ENCODE measurements around the gene CHD2. TPM values are rescaled to one million over a fixed set of nuclear protein-coding genes. Genes with fewer than 3 reads are reported as not detected.

The CHD2 gene
- polyA plus RNA-seq, 2 donors = 25.8 to 32.8 TPM

DNA sequence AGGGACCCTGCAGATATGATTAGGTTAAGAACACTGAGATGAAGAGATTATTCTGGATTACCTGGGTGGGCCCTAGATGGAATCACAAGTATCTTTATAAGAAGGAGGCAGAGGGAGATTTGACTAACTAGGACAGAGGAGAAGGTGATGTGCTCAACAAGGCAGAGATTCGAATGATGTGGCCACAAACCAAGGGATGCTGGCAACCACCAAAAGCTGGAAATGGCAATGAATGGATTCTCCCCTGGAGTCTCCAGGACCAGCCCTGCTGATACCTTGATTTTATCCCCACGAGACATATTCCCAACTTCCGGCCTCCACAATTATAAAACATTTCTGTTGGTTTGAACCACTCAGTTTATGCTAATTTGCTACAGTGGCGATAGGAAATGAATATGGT is 146.0 kb downstream of the CHD2 start:
- H3K27ac ChIP-seq (ENCODE audit: low read depth in 2 of 2, low read length in 1 of 2) = no peak overlapping the region
- WGBS, 2 donors = 94 to 97% methylated on average over 4 of the region's 4 CpGs
- H3K4me1 ChIP-seq (ENCODE audit: control insufficient read depth in 2 of 2, insufficient read depth in 2 of 2, low read length in 1 of 2) = peaks cover 9 to 33% of the 10 kb centered on the region in 2 donors
- no peaks in the 10 kb centered on the region for H3K27me3 ChIP-seq (ENCODE audit: control insufficient read depth in 1 of 2, insufficient read depth in 2 of 2, low read length in 2 of 2)
- H3K4me3 ChIP-seq (ENCODE audit: low read depth in 1 of 2, low read length in 2 of 2) = no peak overlapping the region
- peaks cover 0 to 2% of the 10 kb centered on the region in 2 donors for H3K9me3 ChIP-seq (ENCODE audit: control insufficient read depth in 2 of 2, insufficient read depth in 1 of 2, low read depth in 1 of 2, low read length in 1 of 2)
- peaks cover 10 to 56% of the 10 kb centered on the region in 2 donors for H3K36me3 ChIP-seq (ENCODE audit: control insufficient read depth in 2 of 2, insufficient read depth in 2 of 2, low read length in 1 of 2)

DNA sequence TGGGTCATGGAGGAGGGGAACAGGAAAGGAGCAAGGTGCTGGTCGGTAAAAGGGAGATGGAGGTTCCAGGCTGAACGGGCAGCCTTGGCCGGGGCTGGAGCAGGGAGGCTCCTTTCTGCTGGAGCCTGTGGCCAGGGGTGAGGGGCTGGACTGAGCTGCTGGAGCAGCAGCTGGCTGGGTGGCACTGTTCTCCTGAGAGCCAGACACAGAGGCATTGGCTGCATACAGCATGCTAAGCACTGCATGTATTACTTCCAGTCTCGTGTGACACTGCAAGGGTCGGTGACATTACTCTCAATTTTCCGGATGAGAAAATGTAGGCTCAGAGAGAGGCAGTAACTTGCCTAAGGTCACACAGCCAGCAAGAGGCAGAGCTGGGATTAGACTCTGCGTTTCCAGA is 146.6 kb downstream of the CHD2 start:
- Histone ChIP-seq H3K27ac (ENCODE audit: low read depth in 2 of 2, low read length in 1 of 2) (no peak overlapping the region), H3K4me3 (ENCODE audit: low read depth in 1 of 2, low read length in 2 of 2) (no peak overlapping the region), H3K4me1 (ENCODE audit: control insufficient read depth in 2 of 2, insufficient read depth in 2 of 2, low read length in 1 of 2) (peaks cover 9 to 37% of the 10 kb centered on the region in 2 donors), H3K27me3 (ENCODE audit: control insufficient read depth in 1 of 2, insufficient read depth in 2 of 2, low read length in 2 of 2) (no peaks in the 10 kb centered on the region), H3K9me3 (ENCODE audit: control insufficient read depth in 2 of 2, insufficient read depth in 1 of 2, low read depth in 1 of 2, low read length in 1 of 2) (peaks cover 0 to 2% of the 10 kb centered on the region in 2 donors), H3K36me3 (ENCODE audit: control insufficient read depth in 2 of 2, insufficient read depth in 2 of 2, low read length in 1 of 2) (peaks cover 10 to 62% of the 10 kb centered on the region in 2 donors)
- 67 to 77% methylated on average over 7 of the region's 7 CpGs for WGBS, 2 donors

DNA sequence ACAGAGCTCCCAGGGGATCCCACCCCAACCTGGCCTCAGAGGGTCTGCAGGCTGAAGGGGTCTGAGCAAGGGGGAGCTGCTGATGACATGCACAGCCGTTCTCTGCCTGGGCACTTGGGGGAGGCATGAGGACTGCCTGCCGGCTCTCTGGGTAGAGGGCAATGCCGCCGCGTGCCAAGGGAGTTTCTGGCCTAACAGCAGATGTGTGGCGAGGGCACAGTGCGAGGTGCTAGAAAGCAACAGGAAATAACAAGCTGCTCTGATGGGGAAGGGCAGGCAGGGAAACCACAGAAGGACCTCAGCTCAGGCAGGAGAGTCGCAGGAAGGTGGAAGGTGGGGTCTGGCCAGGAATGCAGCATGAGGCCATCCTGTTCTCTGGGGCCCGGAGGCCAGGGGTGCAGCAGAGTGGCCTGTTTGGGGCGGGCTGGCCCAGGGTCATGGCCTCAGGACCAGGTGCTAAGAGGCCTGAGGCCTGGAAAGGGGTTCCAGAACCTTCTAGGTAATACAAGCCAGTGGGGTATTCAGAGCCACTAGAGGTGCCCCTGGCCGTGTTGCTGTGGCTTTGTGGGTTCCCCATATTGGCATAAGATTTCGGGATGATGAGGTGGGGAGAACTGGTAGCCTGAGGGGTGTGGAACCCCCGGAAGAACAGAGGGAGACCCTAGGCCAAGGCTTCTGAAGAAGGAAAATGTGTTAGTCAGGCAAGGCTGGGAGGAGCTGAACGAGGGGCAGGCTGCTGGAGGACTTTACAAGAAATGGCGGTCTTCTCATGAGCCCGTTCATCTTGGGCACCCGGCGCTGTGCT is 147.7 kb downstream of the CHD2 start:
- no peak overlapping the region for H3K27ac ChIP-seq (ENCODE audit: low read depth in 2 of 2, low read length in 1 of 2)
- H3K4me3 ChIP-seq (ENCODE audit: low read depth in 1 of 2, low read length in 2 of 2) = no peak overlapping the region
- peaks cover 10 to 66% of the 10 kb centered on the region in 2 donors for H3K36me3 ChIP-seq (ENCODE audit: control insufficient read depth in 2 of 2, insufficient read depth in 2 of 2, low read length in 1 of 2)
- WGBS, 2 donors = 74 to 78% methylated on average over 18 of the region's 18 CpGs
- peaks cover 0 to 2% of the 10 kb centered on the region in 2 donors for H3K9me3 ChIP-seq (ENCODE audit: control insufficient read depth in 2 of 2, insufficient read depth in 1 of 2, low read depth in 1 of 2, low read length in 1 of 2)
- no peaks in the 10 kb centered on the region for H3K27me3 ChIP-seq (ENCODE audit: control insufficient read depth in 1 of 2, insufficient read depth in 2 of 2, low read length in 2 of 2)
- H3K4me1 ChIP-seq (ENCODE audit: control insufficient read depth in 2 of 2, insufficient read depth in 2 of 2, low read length in 1 of 2) = peaks cover 9 to 37% of the 10 kb centered on the region in 2 donors

DNA sequence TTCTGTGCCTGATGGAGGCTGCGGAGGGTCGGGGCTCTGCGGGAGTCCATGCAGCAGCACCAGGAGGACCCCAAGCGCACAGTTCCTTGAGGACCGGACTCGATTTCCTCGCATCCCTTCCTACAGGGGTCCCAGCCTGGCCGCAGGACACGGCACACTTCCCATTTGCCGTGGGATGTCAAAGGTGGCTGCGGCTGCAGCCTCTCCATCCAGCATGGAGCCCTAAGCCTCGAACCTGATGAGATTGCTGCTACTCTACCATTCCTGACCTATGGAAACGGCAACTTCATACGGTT is 148.2 kb downstream of the CHD2 start:
- peaks cover 10 to 62% of the 10 kb centered on the region in 2 donors for H3K36me3 ChIP-seq (ENCODE audit: control insufficient read depth in 2 of 2, insufficient read depth in 2 of 2, low read length in 1 of 2)

DNA sequence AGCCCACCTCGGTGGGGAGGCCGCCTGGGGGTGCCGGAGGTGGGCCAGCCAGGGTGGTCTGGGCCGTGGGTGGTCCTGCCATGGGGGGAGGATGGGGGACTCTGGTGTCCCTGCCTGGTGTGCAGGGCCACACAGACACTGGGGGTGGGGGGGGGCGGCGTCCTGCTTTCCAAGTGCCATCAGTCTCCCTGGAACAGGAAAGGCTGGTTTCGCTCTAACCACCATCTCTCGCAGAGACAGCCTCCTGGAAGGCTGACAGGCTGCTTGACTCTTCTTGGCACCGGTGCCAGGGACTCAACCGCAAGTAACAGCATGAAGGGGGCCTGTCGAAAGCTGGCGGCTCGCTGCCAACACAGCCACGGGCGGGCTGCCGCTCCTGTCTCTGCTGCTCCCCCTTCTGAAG is 148.6 kb downstream of the CHD2 start:
- Histone ChIP-seq H3K4me1 (ENCODE audit: control insufficient read depth in 2 of 2, insufficient read depth in 2 of 2, low read length in 1 of 2) (peaks cover 9 to 37% of the 10 kb centered on the region in 2 donors), H3K36me3 (ENCODE audit: control insufficient read depth in 2 of 2, insufficient read depth in 2 of 2, low read length in 1 of 2) (peaks cover 7 to 62% of the 10 kb centered on the region in 2 donors), H3K27ac (ENCODE audit: low read depth in 2 of 2, low read length in 1 of 2) (peak overlapping the region in 1 of 2 donors; percentile 63), H3K4me3 (ENCODE audit: low read depth in 1 of 2, low read length in 2 of 2) (no peak overlapping the region), H3K27me3 (ENCODE audit: control insufficient read depth in 1 of 2, insufficient read depth in 2 of 2, low read length in 2 of 2) (no peaks in the 10 kb centered on the region), H3K9me3 (ENCODE audit: control insufficient read depth in 2 of 2, insufficient read depth in 1 of 2, low read depth in 1 of 2, low read length in 1 of 2) (peaks cover 0 to 2% of the 10 kb centered on the region in 2 donors)
- 39 to 62% methylated on average over 16 of the region's 16 CpGs for WGBS, 2 donors

More for the DNA sequence above, 148.2 kb downstream of the CHD2 start:
- H3K4me1 ChIP-seq (ENCODE audit: control insufficient read depth in 2 of 2, insufficient read depth in 2 of 2, low read length in 1 of 2) = peaks cover 9 to 37% of the 10 kb centered on the region in 2 donors
- peak overlapping the region in 1 of 2 donors; percentile 63 for H3K27ac ChIP-seq (ENCODE audit: low read depth in 2 of 2, low read length in 1 of 2)
- 81 to 88% methylated on average over 14 of the region's 14 CpGs for WGBS, 2 donors
- no peak overlapping the region for H3K4me3 ChIP-seq (ENCODE audit: low read depth in 1 of 2, low read length in 2 of 2)
- H3K27me3 ChIP-seq (ENCODE audit: control insufficient read depth in 1 of 2, insufficient read depth in 2 of 2, low read length in 2 of 2) = no peaks in the 10 kb centered on the region
- peaks cover 0 to 2% of the 10 kb centered on the region in 2 donors for H3K9me3 ChIP-seq (ENCODE audit: control insufficient read depth in 2 of 2, insufficient read depth in 1 of 2, low read depth in 1 of 2, low read length in 1 of 2)

DNA sequence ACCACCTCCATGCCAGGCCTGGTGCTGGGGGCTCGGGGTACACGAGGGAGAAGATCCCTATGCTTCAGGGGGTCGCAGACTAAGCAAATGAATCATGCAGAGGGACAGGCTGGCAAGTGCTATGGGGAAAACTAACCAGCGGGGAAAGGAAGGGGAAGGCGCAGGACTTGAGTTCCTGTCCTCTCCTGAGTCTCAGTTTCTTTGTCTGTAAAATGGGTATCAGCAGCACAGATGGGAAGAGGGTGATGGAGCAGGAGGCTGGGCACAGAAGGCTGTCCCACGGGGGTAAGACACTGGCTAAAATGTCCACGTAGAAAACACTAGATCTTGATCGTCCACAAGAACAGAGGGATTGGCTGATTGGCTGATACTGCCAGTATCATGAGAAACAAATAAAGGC is 149.1 kb downstream of the CHD2 start:
- H3K4me1 ChIP-seq (ENCODE audit: control insufficient read depth in 2 of 2, insufficient read depth in 2 of 2, low read length in 1 of 2) = peaks cover 9 to 37% of the 10 kb centered on the region in 2 donors
- peaks cover 6 to 59% of the 10 kb centered on the region in 2 donors for H3K36me3 ChIP-seq (ENCODE audit: control insufficient read depth in 2 of 2, insufficient read depth in 2 of 2, low read length in 1 of 2)

DNA sequence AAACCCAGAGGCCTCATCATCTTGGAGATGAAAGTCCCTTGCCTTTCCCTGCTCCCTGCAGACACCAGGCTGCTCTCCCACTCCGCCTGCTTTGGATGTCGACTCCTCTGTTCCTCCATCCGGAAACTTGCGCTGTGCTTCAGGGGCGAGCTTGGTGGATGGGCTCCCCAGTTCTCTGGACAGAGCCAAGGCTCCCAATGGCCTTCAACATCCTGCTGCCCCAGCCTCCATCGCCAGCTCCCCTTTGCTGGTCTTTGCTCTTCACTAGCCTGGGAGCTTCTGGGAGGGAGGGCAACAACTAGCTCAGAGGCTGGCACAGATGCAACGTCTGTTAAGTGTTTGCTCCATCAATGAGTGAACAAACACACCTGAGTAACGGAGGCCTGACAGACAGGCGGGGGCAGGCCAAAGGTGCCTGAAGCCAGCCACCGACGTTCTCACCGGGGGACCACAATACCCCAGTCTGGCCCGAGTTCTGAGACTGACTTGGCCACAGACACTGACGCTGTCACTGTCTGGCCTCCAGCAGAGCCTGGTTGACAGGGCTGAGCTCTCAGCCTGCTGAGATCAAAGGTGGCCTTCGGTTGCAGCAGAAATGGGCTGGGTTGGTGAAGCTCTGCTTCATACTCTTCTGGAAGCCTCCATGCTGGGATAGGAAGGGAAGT is 149.9 kb downstream of the CHD2 start:
- peak overlapping the region; percentile 7 to 56 for H3K27ac ChIP-seq (ENCODE audit: low read depth in 2 of 2, low read length in 1 of 2)
- H3K9me3 ChIP-seq (ENCODE audit: control insufficient read depth in 2 of 2, insufficient read depth in 1 of 2, low read depth in 1 of 2, low read length in 1 of 2) = peaks cover 0 to 2% of the 10 kb centered on the region in 2 donors
- H3K27me3 ChIP-seq (ENCODE audit: control insufficient read depth in 1 of 2, insufficient read depth in 2 of 2, low read length in 2 of 2) = no peaks in the 10 kb centered on the region
- H3K4me3 ChIP-seq (ENCODE audit: low read depth in 1 of 2, low read length in 2 of 2) = no peak overlapping the region
- H3K36me3 ChIP-seq (ENCODE audit: control insufficient read depth in 2 of 2, insufficient read depth in 2 of 2, low read length in 1 of 2) = peaks cover 5 to 58% of the 10 kb centered on the region in 2 donors
- H3K4me1 ChIP-seq (ENCODE audit: control insufficient read depth in 2 of 2, insufficient read depth in 2 of 2, low read length in 1 of 2) = peaks cover 9 to 37% of the 10 kb centered on the region in 2 donors
- WGBS, 2 donors = 46 to 51% methylated on average over 15 of the region's 15 CpGs

More for the DNA sequence above, 149.1 kb downstream of the CHD2 start:
- 42 to 58% methylated on average over 8 of the region's 8 CpGs for WGBS, 2 donors
- H3K27me3 ChIP-seq (ENCODE audit: control insufficient read depth in 1 of 2, insufficient read depth in 2 of 2, low read length in 2 of 2) = no peaks in the 10 kb centered on the region
- peaks cover 0 to 2% of the 10 kb centered on the region in 2 donors for H3K9me3 ChIP-seq (ENCODE audit: control insufficient read depth in 2 of 2, insufficient read depth in 1 of 2, low read depth in 1 of 2, low read length in 1 of 2)
- peak overlapping the region in 1 of 2 donors; percentile 34 for H3K27ac ChIP-seq (ENCODE audit: low read depth in 2 of 2, low read length in 1 of 2)
- H3K4me3 ChIP-seq (ENCODE audit: low read depth in 1 of 2, low read length in 2 of 2) = no peak overlapping the region

DNA sequence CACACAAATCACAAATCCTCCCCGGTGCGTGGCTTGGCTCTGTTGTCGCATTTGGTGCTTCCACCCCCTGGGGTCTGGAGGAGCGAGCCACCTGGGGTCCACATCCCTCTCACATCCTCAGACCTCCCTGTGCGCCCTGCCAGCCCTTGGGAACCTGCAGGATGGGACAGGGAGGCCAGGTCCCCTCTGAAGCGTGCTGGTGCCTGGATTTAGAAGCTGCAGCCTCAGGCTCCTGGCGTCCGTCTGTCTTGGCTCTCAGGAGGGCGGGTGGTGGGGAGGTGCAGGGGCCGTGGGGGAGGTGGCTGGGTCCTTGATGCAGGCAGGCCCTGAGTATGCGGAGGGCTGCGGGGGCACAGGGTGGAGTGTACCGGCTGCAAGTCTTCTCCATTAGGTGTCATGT is 150.5 kb downstream of the CHD2 start:
- WGBS, 2 donors = 57 to 76% methylated on average over 13 of the region's 13 CpGs
- Histone ChIP-seq H3K36me3 (ENCODE audit: control insufficient read depth in 2 of 2, insufficient read depth in 2 of 2, low read length in 1 of 2) (peaks cover 2 to 60% of the 10 kb centered on the region in 2 donors), H3K27ac (ENCODE audit: low read depth in 2 of 2, low read length in 1 of 2) (peak overlapping the region; percentile 7 to 56), H3K4me1 (ENCODE audit: control insufficient read depth in 2 of 2, insufficient read depth in 2 of 2, low read length in 1 of 2) (peaks cover 9 to 37% of the 10 kb centered on the region in 2 donors), H3K4me3 (ENCODE audit: low read depth in 1 of 2, low read length in 2 of 2) (no peak overlapping the region), H3K27me3 (ENCODE audit: control insufficient read depth in 1 of 2, insufficient read depth in 2 of 2, low read length in 2 of 2) (no peaks in the 10 kb centered on the region), H3K9me3 (ENCODE audit: control insufficient read depth in 2 of 2, insufficient read depth in 1 of 2, low read depth in 1 of 2, low read length in 1 of 2) (no peaks in the 10 kb centered on the region)

DNA sequence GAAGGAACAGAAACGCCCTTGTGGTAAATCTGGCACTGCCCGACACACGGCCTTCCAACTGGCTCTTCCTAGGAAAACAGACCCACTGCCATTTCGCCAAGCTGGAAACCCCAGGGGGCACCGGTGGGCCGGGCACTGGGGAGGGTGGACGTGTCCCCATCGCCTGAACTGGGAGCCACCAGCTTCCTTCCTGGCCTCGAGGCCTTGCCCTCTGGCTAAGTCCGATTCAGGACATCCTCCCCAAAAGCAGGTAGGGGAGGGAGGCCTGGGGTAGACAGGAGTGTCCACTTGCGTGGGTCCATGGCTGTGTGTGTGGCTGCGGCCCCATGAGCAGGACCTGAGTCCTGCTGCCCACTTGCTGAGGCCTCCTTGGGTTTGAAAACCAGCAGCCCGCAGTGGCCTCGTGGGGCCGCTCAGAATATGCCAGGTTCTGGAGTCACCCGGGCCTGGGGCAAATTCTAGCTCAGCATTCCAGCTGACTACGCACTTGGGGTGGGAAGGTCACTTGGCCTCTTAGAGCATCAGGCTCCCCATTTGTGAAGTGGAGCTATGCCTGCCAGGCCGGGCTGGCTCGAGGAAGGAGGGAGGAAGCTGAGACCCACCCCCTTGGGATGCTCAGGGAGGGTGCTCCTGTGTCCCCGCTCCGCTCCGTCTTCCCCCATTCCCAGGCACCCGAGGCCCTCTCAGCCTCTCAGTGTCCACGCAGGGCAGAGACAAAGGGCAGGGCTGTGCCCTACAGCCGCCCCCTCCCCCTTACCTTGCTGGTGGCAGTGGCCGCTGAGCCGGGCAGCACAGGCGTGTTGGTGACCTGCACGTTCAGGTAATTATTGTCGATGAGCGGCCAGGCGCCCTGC is 151.3 kb downstream of the CHD2 start:
- Histone ChIP-seq H3K27ac (ENCODE audit: low read depth in 2 of 2, low read length in 1 of 2) (peak overlapping the region in 1 of 2 donors; percentile 51), H3K9me3 (ENCODE audit: control insufficient read depth in 2 of 2, insufficient read depth in 1 of 2, low read depth in 1 of 2, low read length in 1 of 2) (no peaks in the 10 kb centered on the region), H3K4me1 (ENCODE audit: control insufficient read depth in 2 of 2, insufficient read depth in 2 of 2, low read length in 1 of 2) (peaks cover 9 to 37% of the 10 kb centered on the region in 2 donors), H3K4me3 (ENCODE audit: low read depth in 1 of 2, low read length in 2 of 2) (no peak overlapping the region), H3K36me3 (ENCODE audit: control insufficient read depth in 2 of 2, insufficient read depth in 2 of 2, low read length in 1 of 2) (peaks cover 2 to 61% of the 10 kb centered on the region in 2 donors), H3K27me3 (ENCODE audit: control insufficient read depth in 1 of 2, insufficient read depth in 2 of 2, low read length in 2 of 2) (no peaks in the 10 kb centered on the region)
- WGBS, 2 donors = 71 to 78% methylated on average over 32 of the region's 32 CpGs
